Activated CD4-positive, CD25-positive, alpha-beta regulatory T cell treated with anti-CD3 and anti-CD28 coated beads, Interleukin-2, amount 50 U/mL, for 16 hours (primary cell): ENCODE data around the gene SPATA2L.

Experiments
- DNase-seq: peaks from one replicate; pipeline ENCODE4 v3.0.0-alpha.2; 2020; ENCODE audit warnings: low read depth, low spot score

SPATA2L gene

DNA sequence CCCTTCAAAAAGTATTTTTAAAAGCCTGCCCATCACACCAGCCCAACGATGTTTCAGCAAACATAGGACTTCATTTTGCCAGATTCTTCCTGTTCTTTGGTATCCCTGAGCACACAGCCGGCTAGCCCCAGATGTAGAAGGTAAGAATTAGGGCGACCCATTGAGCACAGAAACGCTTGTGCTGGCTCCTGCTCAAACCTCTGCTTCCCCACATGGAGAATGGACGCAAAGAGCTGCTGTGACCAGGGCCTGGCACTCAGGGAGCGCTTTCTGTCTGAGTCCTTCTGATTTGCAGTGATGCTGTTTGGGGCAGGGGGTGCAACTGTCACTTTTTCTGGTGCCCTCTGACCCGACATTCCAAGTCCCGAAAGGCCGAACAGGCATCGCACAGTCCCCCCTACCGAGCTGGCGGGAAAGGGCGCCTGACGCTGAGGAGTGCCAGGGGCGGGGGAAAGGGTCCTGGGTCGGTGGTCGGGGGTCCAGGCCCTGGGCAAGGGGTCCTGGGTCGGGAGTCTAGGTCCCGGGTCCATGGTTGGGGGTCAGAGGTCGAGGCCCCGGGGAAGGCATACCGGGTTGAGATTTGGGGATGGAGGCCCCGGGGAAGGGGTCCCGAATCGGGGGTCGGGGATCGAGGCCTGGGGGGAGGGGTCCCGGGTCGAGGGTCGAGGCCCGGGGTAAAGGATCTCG lies 44.9 kb downstream of the SPATA2L start:
- no peak for DNase-seq

DNA sequence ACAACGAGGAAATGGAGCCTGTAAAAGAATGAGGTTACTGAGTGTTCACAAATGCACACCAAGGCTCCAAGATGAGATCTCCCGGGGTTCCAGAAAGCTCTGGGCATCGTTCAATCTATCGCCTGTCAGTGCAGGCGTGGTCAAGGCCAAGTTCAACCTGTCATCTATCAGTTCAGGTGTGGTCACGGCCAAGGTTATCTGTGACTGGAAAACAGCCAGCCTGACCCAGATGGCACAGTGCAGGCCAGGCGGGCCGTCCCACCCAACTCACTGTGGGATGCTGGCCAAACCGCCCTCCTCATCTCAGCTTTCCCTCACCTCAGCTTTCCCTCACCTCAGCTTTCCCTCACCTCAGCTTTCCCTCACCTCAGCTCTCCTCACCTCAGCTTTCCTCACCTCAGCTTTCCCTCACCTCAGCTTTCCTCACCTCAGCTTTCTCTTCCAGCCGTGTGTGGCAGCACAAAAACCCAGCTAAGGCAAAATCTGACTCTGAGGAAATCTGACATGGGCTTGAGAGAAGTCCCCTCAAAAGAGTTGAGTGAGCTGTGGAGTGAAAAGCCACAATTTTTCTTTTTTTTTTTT lies 46.4 kb downstream of the SPATA2L start:
- DNase-seq: no peak

DNA sequence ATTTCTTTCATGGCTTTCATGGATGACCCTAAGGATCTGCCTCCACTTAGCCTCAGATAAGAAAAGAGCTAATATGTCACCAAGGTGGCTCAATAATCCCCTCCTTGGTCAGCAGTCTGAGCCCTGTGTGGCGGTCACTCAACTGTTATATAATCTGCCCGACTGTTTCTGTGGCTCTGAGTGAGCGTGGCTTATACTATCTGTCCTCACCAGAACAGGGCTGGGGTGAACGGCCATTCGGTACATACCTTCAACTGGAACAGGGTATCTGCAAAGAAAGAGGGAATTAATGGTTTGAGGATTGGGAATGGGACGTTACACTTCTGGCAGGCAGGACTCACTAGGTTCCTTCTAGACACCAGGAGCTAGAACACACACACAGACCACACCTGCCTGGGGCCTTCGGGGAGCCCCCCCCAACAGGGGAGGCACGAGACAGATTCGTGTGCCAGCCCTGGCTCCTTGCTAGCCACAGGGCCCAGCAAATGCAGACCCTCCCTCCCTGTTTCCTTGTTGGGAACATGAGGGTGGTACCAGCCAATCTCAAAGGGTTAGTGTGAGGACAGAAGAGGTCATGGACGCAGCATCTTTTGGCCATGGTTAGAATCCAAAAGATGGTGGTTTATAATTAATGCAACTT lies 47.7 kb downstream of the SPATA2L start:
- DNase-seq: no peak

DNA sequence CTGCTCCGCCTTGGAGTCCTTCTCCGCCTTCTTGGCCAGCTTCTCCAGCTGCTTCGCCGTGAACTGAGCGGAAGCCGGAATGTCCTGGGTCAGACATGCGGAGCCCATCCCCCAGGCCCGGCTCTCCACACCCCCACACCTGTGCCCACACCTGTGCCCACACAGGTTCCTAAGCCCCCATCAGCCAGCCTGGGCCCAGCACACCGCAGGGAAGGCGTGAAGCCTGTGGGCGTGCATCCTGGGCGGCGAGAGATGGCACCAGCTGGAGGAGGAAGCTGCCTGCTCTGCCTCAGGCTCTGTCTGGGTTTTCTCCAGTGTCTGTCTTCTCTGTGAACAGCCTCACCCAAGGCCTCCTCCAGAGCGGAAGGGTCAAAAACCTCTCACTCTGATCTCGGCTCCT lies 49.9 kb downstream of the SPATA2L start:
- no peak for DNase-seq

DNA sequence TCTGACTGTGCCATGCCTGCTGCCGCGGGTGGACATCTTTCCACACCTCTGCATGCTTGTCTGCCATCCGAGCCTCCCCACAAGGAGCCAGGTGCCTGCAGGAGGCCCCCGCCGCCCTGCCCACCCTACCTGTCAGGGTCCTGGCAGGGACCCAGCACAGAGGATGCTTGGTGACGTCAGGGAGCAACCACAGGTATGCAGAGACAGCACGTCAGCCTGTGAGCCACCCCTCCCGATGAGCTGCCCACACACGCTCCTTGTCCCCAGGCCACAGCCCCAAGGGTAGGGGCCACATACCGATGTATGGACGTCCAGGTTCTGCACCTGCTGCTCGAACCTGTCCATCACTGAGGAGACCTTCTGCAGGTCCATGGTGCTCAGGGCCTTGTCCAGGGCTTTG lies 54.6 kb downstream of the SPATA2L start:
- DNase-seq: no peak
